Anterior cingulate cortex (tissue), 58 donors: ENCODE results near the gene PDZRN3.

Experiments used
- DNase-seq, 58 donors: peaks; one replicate each; lab custom pipeline; 2025; lab: John Stamatoyannopoulos, UW

Gene PDZRN3

DNA sequence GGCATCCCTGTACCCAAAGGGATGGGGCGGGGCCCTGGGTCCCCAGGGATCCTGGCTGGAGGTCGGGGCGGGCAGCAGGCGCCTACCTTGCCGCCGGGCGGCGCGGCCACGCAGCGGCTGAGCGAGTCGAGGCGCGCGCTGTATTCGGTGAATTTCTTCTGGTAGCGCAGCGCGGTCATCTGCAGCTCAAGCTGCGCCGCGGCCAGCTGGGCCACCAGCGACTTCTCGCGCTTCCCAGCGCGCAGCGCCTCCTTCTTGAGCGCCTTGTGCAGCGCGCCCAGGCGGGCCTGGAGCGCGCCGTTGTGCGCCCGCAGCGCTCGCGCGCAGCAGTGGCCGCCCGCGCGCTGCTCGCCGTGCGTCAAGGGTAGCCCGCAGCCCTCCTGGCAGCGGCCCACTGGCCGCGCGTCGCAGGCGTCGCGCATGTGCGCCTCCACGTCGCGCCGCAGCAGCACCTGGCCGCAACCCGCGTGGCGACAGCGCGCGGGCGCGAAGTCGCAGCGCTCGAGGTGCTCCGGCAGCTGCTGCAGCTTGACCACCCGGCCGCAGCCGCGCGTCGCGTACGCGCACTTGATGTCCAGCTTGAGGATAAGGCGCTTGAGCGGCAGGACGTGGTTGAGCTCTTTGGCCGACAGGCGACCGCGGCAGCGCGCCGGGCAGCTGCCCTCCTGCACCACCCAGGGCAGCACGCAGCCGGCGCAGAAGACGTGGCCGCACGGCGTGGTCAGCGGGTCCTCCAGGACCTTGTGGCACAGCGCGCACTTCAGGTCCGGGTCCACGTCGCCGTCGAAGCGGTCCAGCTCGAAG is 522 bp downstream of the PDZRN3 start:
- DNase-seq = peak in 36 of 58 donors; percentile 7 to 76 (median 40)

DNA sequence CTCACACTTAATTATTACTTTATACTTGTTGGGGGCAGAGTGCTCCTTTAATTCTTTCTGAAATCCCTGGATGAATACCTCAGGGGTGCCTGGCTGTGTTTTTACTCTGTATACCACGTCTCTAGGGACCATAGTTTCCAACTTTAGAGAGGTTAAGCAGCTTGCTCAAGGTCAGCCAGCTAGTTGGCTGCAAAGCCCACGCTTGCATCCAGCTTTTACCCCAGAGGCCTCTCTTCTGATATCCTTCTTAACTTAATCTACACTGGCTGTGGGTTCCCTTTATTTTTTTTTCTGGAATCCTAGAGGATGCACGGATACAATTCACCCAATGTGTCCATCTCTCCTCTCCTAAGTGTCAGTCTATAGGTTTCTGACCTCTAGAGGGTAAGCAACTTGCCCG is 1.4 kb downstream of the PDZRN3 start:
- DNase-seq = no peak

DNA sequence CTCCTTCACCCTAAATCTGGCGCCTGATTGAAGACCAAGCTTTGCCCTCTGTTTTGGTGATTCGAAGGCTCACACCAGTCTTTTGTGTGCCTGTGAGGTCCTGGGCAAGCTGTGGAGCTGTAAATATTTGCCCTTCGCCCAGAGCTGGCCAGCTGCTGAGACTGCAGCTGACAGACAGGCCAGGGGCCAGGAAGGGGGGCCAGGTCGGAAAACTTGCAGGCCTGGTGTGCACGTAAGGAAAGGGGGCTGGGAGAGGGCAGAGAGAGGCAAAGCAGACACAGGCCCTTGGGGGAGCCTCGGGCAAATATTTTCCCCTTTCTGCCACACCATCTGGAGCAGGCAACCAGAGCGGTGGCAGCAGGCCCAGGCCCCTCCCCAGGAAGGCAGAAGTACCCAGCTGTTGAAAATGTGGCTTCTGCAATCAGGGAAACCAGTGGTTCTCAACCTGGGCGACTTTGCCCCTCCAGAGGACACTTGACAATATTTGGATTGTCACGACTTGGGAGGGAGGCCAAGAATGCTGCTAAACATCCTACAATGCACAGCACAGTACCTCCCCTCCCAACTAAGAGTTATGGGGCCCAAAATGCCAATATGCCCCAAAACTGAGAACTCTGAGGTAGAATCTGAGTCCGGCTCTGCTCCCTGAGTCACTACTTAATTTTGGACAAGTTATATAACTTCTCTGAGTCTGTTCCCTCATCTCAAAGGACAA is 2.5 kb downstream of the PDZRN3 start:
- DNase-seq = peak in 8 of 58 donors; percentile 2 to 42 (median 10)

DNA sequence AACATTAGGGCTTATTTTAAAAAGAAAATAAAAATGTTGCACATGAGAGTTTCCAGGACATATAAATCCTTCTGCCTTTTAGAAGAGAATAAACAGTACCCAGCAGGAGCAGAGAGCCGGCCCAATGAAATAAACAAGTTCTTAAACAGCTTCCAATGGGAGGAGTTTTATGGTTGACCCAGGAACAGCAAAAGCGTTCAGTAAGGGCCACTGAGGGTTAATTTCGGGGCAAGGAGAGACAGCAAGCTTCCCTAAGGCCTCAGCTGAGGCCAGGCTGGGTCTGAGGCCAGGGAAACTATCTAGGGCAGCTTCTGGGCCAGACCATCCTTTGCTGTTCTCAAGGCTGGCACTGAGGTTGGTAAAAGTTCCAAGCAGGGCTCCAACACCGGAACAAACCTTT is 3.4 kb downstream of the PDZRN3 start:
- DNase-seq = peak in 27 of 58 donors; percentile 5 to 75 (median 30)

DNA sequence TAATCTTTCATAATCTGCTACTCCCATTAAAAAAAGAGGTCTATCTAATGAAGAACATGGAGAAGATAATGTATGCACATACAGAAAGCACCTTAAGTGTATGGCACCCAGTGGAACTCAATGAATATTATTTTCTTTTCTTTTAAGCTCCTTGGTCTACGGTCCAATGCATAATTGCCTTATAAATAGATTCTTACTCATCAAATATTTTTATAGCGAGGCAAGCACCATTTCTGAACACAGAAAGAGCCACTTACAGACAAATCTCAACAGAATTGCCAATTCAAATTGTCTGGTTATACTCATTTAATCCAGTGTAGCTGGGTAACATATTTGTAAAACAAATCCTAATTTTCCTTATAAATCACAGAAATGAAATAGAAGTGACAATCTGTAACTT is 6.3 kb downstream of the PDZRN3 start:
- no peak for DNase-seq

DNA sequence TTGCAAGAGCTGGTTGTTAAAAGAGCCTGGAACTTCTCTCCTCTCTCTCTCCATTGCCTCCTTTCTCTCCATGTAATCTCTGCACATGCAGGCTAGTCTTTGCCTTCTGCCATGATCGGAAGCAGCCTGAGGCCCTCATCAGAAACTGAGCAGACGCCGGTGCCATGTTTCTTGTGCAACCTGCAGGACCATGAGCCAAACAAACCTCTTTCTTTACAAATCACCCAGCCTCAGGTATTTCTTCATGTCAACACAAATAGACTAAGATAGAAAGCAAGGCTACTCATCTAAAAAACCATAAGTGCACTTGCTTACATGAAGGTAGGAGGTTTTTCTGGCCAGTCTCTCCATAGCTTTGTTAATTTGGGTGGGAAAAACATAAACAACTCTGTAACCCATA is 8.7 kb downstream of the PDZRN3 start:
- DNase-seq = no peak

DNA sequence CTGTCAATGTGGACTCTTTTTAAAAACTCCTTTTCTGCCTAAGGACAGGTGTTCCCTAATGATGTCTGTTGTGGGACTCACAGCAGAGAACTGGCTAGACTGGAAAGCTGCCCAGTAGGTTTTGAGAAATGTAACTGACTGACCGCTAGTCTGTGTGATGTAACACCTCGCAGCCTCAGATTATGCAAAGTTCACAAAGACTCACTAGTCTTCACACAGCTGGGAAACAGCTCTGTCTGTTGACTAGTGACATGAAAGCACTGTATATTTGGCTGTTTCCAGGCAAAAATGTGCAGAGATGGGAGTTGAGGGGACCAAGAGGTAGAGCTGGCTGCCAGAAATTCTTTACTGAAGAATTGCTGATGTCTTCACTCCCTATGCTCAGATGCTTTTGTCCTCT is 10.3 kb downstream of the PDZRN3 start:
- no peak for DNase-seq

DNA sequence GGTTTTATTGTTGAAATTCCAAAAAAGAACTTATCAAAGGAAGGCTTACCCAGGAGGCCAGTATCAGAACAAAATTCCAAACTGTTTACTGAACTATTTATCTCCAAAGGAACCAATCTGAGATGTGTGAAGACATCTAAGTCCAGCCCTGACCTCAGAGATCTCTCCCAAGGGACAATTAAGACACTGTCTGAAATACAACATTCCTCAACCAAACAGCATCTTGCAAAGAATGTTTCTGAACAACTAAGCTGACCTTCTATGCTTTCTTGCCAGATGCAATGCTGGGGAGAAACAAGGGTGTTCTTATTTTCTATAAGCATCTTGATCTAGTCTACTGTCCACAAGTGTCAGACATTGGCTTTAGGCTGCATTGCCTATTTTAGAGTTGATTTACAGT is 13.6 kb downstream of the PDZRN3 start:
- no peak for DNase-seq

DNA sequence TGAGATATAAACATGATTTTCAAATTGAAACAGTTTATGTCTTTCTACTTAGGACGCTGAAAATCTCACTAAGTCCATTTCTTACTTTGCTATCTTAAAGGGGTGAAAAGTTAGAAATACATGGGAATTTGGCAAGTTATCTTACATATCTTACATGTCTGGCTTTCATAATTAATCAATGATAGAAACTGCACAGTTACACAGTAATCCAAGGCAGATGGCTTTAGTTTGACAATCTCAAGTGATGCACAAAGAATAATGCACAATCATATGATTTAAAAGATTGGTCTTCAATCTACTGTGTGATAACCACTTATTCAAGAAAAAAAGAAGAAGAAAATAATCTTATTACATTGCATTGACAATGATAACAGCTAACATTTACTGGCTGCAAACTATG is 14.2 kb downstream of the PDZRN3 start:
- no peak for DNase-seq

DNA sequence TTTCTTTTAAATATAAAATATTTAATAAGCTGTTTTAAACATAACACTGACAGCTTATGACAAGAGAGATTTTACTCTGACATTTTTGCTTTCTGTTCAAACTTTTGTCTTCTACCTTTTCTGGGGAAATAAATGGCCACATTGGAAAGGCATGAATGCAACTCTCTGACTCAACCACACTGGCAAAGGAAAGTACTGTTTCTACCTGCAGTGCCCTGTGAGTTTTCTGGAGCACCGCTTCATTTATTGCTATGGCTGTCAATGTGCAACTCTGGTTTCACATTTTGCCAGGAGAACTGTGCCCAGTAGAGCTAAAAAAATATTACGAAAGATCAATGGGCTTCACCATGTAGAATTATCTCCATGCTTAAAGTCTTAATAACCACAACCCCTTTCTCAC is 15.1 kb downstream of the PDZRN3 start:
- no peak for DNase-seq

DNA sequence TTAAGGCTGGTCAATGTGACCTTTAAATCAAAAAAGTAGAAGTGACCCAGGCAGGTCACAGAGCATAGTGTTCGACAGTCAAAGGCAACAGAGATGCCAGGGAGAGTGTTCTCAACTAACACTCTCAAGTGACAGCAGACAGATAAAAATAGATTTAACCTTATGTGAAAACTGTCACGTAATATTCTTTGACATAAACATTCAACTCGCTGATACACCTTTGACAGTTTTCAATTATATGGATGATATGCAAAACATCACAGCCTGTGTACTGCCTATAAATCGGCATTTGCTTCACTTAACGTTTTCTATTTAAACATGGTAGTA is 15.5 kb downstream of the PDZRN3 start:
- DNase-seq = no peak

DNA sequence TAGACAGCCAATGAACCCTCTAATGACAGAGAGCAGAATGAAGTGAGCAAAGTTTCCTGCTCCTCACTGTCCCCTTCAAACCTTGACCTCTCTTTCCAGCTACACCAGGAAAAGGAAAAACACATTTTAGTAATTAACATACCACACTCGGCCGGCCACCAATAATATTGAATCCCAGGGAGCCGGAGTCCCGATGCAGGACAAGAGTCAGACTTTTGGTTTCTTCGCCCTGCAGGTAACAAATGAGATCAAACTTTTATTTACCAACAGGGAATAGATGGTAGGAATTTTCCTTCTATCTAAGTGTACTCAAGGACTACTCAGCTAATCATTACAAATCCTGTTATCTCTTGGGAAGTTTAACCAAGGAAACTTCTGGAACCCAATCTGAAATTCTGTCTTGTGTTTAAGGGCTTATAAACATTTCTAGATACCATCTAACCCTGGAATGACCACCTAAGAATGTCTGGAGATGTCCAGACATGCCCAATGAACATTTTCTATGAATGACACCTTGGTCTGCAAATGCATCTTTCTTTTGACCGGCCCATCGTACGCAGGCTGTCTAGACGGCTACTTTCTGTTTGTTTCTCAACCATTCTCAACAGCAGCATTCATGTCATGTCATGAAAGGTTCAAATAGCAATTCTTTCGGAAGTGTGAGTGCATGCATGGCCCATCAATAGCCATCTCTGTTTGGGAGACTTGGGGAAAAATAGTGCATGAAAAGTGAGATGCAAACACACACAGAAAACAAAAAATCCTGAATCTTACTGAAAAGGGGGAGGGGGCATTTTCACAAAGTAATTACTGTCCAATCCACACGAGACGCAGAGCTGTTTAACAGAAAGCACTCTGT is 16.1 kb downstream of the PDZRN3 start:
- DNase-seq = no peak

DNA sequence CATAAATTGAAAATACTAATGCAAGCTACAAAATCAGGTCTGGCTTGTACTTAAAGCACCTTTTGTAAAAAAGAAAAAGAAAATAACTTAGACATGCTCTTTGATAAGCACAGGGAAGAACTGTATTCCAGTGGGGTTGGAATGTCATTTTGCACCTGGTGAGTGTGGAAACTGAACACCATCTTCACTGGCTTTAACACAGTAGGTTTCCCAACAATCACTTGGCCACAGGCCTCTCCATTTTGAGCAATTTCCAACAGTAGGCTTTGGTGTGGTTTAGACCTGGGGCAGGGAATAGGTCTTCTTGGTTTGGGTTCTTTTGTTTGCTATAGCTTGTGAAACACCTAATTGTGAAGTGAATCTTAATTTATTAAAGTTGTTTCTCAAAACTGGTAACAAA is 18.9 kb downstream of the PDZRN3 start:
- no peak for DNase-seq

DNA sequence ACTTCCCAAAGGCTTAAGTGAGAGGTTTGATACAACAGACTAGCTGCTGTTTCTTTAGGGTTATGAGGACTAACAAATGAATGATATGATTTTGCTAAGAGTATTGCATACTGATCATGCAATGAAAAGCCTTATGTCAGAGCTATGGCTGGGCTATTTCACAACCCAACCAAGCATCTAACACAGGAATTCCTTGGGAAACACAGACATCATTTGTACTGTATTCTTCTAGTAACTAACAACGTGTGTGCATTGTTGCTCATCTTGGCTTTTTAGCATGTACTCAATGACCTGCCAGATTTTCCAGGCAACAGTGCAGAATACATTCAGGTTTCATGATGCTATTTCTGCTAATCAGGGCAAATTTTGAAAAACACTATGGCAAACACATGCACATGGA is 19.3 kb downstream of the PDZRN3 start:
- DNase-seq = no peak

DNA sequence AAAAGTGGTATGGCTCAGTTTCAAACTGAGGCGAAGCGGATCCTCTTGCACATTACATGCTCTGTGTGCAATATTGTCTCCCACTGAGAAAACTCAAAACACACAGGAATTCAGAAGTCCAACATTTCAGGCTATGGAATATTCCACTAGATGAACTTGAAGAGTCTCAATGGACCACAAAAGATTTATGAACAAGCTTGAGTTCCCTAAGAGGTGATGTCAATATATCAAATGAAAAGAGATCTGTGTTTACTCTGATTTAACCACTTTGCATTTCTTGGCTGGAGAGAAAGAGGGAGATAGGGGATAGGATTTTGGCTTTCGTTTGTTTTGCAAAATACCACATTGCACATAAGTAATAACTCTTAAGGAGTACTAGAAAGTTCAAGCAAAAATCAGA is 20.3 kb downstream of the PDZRN3 start:
- no peak for DNase-seq

DNA sequence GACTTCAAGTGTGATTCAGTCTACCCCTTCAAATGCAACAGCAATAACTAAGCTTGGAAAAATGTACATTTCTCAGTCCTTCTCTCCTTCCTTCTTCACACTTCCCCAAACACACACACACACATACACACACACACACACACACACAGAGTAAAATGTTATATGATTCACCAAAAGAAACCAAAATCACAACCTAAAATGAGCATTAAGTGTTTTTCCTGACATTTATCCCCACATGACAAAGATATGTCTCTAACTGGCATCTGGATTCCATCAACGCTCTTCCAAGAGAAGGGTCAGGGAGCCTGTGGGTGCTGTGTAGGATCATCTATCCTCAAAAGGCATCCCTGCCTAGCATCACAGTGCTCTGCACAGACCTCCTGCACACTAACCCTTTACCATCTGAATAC is 21.0 kb downstream of the PDZRN3 start:
- no peak for DNase-seq

DNA sequence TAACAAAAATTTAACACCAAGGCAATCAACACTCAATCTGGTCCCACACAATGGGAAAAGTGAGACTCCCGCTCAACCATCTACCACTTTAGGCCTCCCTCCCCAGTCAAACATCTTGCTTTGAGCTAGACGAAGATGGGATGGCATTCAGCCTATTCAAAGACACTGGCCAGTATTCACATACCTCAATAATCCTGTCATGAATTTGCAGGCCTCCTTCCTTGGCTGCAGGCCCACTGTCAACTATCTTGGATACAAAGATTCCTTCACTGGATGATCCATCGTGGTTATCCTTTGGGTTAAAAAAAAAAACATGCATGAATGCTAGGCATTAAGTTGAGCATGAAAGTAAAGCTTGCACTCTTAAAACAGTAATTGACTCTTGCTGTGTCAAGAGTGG is 22.6 kb downstream of the PDZRN3 start:
- DNase-seq = no peak

DNA sequence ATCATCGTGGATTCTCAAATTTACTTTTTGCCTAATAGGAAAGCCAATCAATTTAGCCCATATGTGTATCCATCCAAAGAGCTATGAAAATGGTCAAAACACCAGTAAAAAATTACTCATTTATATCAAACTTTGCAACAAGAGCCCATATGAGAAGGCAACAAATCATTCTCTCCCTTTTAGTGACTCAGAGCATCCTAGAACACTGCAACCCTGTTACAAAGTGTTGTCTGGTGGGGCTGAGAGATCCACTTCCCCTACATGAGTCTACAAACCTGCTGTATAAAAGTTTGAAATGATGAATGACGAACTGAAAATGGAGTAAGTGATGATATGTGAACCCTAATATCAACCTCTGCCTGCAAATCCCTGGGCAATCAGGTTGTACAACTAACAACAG is 23.3 kb downstream of the PDZRN3 start:
- DNase-seq = no peak

DNA sequence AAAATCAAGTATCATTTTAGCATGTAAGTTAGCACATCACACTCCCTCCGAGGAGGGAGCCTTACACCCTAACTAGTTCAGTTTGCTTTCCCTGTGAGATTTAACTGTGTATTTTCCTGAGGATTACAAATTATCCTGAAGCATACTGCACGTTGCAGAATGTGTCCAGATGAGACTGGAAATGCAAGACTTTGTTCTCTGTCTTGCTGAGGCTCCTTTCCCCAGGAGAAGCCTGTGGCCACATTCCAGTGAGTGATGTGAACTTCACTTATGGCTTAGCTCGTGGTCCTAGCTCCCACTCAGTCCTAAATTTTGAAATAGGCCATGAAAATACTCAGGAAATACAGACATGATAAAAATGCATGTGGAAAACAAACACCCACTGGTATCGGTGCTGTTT is 23.7 kb downstream of the PDZRN3 start:
- no peak for DNase-seq

DNA sequence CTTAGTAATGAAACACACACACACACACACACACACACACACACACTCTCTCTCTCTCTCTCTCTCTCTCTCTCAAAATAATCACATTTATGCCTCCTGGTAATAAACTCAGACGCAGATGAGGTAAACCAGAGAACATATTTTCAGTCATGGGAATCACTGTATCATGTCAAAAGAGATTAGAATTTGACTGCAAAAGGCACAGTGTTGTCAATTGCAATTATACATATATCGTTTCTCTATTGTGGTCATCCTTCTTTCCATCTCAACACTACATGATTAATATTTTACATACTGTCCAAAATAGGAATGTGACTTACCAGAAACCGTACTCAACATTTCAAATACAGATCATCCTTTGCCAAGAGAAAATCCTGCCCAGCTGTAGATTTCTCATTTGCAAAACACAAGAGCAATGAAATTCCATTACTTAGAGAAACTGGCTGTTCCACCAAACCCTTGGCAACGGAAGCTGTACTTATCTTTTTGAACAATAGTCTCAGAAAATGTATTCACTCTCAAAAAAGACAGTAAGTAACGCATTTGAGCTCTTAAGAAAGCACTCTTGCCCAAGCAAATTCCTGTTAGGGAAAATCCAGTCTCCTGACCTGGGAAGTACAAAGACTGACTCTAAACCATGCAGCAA is 24.3 kb downstream of the PDZRN3 start:
- peak in 2 of 58 donors; percentile 40 to 43 for DNase-seq

DNA sequence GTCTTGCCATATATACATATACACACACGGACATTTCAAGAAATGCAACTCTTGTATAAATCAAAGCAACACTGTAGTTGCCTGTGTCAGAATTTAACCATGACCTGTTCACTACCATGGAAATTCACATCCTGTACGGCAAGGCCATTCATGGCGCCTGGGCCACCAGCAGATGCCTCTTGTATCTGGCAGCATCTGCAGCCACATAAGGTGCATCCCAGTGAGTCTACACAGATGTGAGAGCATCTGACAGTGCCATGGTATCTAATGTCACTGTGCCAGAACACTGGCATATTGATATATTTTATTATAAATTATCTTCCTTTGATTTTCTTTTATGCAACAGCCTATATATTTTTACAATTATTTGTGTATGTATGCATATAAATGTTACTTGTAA is 25.1 kb downstream of the PDZRN3 start:
- DNase-seq = no peak
